Stimulated activated CD4-positive, alpha-beta T cell treated with anti-CD3 and anti-CD28 coated beads, Interleukin-4, amount 100 ng/mL, for 48 hours (primary cell): ENCODE results near the gene MAP2K5.

Source experiments
- DNase-seq, 2 donors: peaks; one replicate each; pipeline ENCODE4 v3.0.0-alpha.2; 2020; ENCODE audit warnings: low read depth in 2 of 2

The MAP2K5 gene

DNA sequence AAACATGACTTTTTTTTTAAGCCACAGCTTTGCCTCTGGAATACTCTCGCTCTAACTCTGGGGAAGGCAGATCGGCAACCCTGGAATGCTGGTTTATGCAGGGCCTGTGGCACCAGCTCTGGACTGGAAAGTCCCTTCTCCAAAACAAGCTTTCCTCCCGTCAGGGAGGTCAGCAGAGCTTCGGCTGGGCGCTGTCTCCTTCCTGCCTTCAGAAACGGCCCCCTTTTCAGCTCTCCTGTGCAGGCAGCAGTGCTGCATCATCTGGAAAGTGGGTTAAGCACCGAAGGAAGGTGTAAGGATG, 240.1 kb downstream of the MAP2K5 start:
- no peak for DNase-seq

- peak in 1 of 2 donors; percentile 9 for DNase-seq
Measured at GRCh38 chr15:67783303-67783702, 240.8 kb downstream of the MAP2K5 start.

GRCh38 chr15:67784090-67784781, 241.7 kb downstream of the MAP2K5 start:
- DNase-seq, result no peak

DNA sequence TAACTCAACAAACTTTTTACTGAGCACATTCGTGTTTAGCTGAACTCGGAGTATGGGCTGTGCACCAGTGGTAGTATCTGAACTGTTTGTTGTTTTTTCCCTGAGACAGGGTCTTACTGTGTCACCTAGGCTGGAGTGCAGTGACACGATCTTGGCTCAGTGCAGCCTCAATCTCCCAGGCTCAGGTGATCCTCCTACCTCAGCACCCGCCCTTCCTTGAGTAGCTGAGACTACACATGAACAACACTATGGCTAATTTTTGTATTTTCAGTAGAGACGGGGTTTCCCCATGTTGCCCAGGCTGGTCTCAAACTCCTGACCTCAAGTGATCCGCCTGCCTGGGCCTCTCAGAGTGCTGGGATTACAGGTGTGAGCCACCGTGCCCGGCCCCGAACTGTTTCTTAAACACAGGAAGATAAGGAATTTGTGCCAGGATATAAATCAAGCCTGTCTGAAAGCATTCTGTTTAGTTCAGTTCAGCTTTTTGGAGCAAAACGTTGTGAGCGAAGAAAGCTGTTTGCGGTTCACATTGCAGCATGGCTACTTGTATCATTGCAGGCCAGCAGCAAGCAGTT, 242.4 kb downstream of the MAP2K5 start:
- DNase-seq, result no peak

GRCh38 chr15:67785431-67785830, 242.9 kb downstream of the MAP2K5 start:
- no peak for DNase-seq

GRCh38 chr15:67786646-67787045, 244.1 kb downstream of the MAP2K5 start:
- DNase-seq, result no peak

DNA sequence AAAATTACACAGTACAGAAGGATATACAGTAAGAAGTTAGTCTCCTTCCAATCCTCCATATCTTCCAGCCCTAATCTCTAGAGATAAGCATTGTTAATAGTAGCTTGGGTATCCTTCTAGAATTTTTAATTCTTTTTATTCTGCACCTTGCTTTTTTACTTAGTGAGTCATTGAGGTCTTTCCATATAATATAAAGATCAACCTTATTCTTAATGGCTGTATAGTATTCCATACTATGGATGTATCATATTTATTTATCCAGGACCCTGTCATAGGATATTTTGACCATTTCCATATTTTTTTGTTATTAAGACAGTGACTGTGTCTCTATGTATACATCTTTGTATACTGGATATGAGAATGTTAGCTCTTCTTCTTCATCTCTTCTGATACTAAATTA, 246.5 kb downstream of the MAP2K5 start:
- no peak for DNase-seq

GRCh38 chr15:67790610-67791319, 248.3 kb downstream of the MAP2K5 start:
- DNase-seq, result no peak

GRCh38 chr15:67792250-67792942, 249.9 kb downstream of the MAP2K5 start:
- no peak for DNase-seq

DNA sequence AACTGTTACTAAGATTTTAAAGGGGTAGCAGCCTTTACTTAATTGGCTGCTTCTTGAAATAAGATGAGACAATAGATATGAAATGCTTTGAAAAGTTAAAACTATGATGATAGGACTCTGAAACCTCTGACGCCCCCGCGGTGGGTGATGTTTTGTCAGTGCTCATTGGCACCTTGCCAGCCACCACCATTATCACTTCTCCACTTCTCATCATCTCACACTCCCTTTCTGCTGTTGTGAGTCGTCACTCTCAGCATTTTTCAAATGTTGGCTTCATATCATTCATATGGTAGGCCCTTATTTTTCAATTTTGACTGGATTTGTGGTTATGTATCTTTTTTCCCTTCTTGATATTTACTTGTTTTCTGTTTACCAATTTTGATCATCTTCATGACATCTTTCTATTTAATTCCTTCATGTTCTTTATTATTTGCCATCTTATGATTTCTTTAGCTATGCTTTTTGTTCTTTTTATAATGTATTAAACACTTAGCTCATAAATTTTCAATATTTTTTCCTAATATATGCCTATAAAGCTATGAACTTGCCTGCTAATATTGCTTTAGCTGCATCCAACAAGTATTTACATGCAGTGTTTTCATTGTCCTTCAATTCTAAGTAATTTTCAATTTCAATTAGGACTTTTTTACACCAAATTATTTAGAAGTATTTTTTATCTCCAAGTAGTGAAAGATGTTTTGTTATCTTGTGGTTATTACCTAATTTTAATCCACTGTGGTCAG, 252.5 kb downstream of the MAP2K5 start:
- DNase-seq, result peak; percentile 44 to 51

- no peak for DNase-seq
Measured at GRCh38 chr15:67796196-67797127, 254.0 kb downstream of the MAP2K5 start.

GRCh38 chr15:67799801-67800205, 257.3 kb downstream of the MAP2K5 start:
- no peak for DNase-seq

DNA sequence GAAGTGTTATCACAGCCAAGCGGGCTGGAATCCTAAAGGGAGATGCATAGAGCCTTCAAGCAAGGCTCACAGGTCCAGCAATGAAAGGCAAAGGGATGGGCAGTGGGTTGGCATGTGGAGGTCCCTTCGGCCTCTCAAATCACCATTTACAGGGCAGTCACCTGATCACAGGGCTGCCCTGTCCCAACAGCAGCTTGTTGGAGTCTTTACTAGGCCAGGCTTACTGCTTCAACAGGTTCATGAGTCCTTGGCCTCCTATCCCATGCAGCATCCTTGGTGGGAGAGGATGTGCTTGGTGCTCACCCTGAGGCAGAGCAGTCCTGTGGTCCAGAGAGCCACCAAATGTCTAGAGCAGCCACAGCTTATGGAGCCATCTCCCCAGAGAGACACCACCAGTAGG, 258.6 kb downstream of the MAP2K5 start:
- no peak for DNase-seq

DNA sequence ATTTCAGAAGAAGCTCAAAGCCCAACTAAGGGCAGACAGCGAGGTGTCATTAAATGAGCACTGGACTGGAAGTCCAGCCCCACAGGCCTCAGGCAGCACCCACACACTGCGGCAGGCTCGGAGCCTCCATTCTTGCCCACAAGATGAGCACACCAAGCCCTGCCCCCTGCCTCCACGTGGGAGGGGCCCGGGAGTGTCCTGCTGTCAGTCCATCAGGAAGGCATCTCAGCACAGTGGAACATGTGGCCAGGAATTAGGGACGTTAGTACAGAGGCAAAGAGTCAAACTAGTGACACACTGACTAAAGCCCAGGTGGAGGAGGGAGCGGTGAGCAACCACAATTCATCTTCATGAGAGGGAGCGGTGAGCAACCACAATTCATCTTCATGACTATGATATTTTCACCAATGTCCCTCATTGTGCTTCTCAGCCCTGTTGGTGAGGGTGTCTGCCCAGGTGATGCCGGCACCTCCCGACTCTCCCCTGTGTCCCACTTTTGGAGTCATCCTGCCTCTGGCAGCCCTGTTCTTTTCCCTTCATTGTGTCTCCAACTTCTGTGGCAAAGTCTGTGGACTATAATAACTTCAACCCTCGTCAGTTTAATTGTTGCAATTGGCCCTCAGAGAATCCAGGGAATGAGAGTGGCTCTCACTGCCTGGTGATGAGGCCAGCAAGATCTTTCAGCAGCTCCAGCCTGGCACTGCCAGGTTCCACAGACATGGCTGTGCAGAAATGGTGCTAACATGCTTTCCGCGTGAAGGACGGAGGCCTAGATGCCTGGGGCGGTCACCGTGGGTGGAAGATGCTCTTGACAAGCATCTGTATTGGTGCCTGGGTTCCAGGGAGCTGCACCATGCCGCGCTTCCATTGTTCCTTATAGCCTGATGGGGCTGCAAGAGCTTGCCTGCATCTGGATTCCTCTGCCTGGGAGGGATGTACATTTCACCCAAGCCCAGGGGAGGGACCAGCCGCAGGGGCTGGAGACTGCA, 259.7 kb downstream of the MAP2K5 start:
- DNase-seq, result no peak

GRCh38 chr15:67803299-67803698, 260.8 kb downstream of the MAP2K5 start:
- DNase-seq, result no peak

DNA sequence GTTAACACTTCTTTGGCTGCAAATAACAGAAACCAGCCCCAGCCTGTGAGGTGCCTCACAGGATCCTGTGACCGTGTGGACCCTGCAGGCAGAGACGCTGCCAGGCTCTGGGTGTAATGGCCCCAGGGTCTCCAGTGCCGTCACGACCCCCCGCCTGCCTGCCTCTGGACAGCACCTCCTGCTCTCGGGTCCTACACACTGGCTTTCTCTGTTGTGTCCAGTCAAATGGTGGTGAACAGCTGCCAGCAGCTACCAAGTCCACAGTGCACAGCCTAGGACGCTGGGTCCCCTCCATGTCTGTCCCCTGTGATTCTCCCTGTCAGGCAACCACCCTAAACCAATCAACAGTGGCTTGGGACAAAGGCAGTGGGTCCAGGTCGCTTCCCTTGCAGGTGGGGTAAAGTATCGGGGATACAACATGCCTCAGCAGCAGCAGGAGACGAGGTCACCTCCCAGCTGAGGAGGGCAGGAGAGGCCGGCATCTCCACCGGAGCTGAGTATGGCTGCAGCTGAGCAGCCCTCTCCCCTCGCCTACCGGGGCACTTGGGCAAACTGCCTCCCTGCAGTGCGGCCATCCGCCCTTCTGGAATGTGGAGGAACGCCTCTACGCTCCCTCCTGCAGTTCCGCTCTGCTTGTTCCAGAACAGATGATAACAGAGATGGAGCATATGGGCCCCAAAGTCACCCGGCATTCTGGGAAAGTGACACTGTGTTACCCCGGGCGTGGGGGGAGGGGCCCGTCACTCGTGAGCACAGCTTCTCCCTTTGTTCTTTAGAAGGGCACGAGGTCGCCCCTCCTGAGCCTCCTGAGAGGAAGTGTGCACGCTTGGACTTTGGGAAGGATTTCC, 261.7 kb downstream of the MAP2K5 start:
- DNase-seq, result no peak

GRCh38 chr15:67805008-67805665, 262.6 kb downstream of the MAP2K5 start:
- DNase-seq, result no peak
